Hepatocyte (in vitro differentiated cells): Measurements from ENCODE around the gene MYH6. TPM values are rescaled to one million over a fixed set of nuclear protein-coding genes. Genes with fewer than 3 reads are reported as not detected.
"Not testable (repeated sequence)": the region's sequence is repeated elsewhere in the genome, so short reads cannot be mapped to it uniquely, and the experiment has no call there.

Experiments
- DNase-seq: peaks from one replicate; pipeline ENCODE4 v3.0.0-alpha.2; 2016; ENCODE audit warnings: low spot score
- H2AFZ ChIP-seq: fragments of 200-600 bp; sonication (generic); 2 replicates; pipeline ENCODE4 v1.6.0; 2016; ENCODE audit warnings: antibody characterized with exemption, mild to moderate bottlenecking
- H3K27ac ChIP-seq: fragments of 200-600 bp; sonication (generic); 2 replicates; pipeline ENCODE4 v1.5.1; 2016; ENCODE audit warnings: mild to moderate bottlenecking
- H3K27me3 ChIP-seq: fragments of 200-600 bp; sonication (generic); 2 replicates; pipeline ENCODE4 v1.6.1; 2016
- H3K36me3 ChIP-seq: fragments of 200-600 bp; sonication (generic); replicated peaks from 2 replicates; pipeline ENCODE4 v1.5.1; 2016; ENCODE audit warnings: low read depth; ENCODE audit not compliant: insufficient read depth
- H3K4me1 ChIP-seq: fragments of 200-600 bp; sonication (generic); 2 replicates; pipeline ENCODE4 v1.5.1; 2016; ENCODE audit warnings: mild to moderate bottlenecking, moderate library complexity; ENCODE audit not compliant: insufficient read depth
- H3K4me2 ChIP-seq: fragments of 200-600 bp; sonication (generic); 2 replicates; pipeline ENCODE4 v1.6.0; 2016
- H3K4me3 ChIP-seq: fragments of 200-600 bp; sonication (generic); 2 replicates; pipeline ENCODE4 v1.5.1; 2016; ENCODE audit warnings: mild to moderate bottlenecking
- H3K79me2 ChIP-seq: fragments of 200-600 bp; sonication (generic); 2 replicates; pipeline ENCODE4 v1.6.0; 2017; ENCODE audit warnings: mild to moderate bottlenecking
- H3K9me2 ChIP-seq: fragments of 200-600 bp; sonication (generic); replicated peaks from 2 replicates; pipeline ENCODE4 v1.6.0; 2017; ENCODE audit warnings: mild to moderate bottlenecking; ENCODE audit not compliant: insufficient read depth
- H3K9me3 ChIP-seq: fragments of 200-600 bp; sonication (generic); 2 replicates; pipeline ENCODE4 v1.5.1; 2016; ENCODE audit warnings: low read depth, mild to moderate bottlenecking
- H4K20me1 ChIP-seq: fragments of 200-600 bp; sonication (generic); 2 replicates; pipeline ENCODE4 v1.6.0; 2016; ENCODE audit warnings: mild to moderate bottlenecking; ENCODE audit not compliant: insufficient read depth, poor library complexity, severe bottlenecking
- EZH2 ChIP-seq: fragments of 200-600 bp; sonication (generic); IDR thresholded peaks from 2 replicates; pipeline ENCODE4 v1.6.1; 2016; ENCODE audit warnings: antibody characterized with exemption, mild to moderate bottlenecking, borderline replicate concordance
- EZH2phosphoT487 ChIP-seq: fragments of 200-600 bp; sonication (generic); IDR thresholded peaks from one replicate; pipeline ENCODE4 v1.6.1; 2018; ENCODE audit warnings: antibody characterized with exemption, mild to moderate bottlenecking, low read depth, moderate library complexity; ENCODE audit not compliant: unreplicated experiment, severe bottlenecking
- WGBS: methylation state at CpG from one replicate; pipeline ENCODE4 v1.1.6; 2016; ENCODE audit warnings: low lambda C conversion rate; ENCODE audit errors: missing lambda C conversion rate; 5-methylcytosine and 5-hydroxymethylcytosine counted together
- polyA plus RNA-seq: library from polyadenylated mRNA; unstranded; fragments of >200 nt; fragmentation: Nextera tagmentation; extraction: Ambion mirVana; gene quantifications from 2 replicates; pipeline ENCODE4 v1.2.1, GENCODE V29; 2016
- total RNA-seq: library from RNA; depleted of rRNA; stranded (reverse); fragments of >200 nt; gene quantifications from 2 replicates; pipeline ENCODE4 v1.2.3, GENCODE V29; 2014
- TF ChIP-seq, protein P1 (sequence below): fragments of 200-600 bp; sonication (generic); IDR thresholded peaks from 2 replicates; pipeline ENCODE4 v1.5.1; 2016; ENCODE audit warnings: antibody characterized with exemption, mild to moderate bottlenecking; ENCODE audit not compliant: poor library complexity

MYH6 gene
- total and polyA plus RNA-seq, 2 experiments from 2014 or later: 0.97 TPM; not detected in 1

DNA sequence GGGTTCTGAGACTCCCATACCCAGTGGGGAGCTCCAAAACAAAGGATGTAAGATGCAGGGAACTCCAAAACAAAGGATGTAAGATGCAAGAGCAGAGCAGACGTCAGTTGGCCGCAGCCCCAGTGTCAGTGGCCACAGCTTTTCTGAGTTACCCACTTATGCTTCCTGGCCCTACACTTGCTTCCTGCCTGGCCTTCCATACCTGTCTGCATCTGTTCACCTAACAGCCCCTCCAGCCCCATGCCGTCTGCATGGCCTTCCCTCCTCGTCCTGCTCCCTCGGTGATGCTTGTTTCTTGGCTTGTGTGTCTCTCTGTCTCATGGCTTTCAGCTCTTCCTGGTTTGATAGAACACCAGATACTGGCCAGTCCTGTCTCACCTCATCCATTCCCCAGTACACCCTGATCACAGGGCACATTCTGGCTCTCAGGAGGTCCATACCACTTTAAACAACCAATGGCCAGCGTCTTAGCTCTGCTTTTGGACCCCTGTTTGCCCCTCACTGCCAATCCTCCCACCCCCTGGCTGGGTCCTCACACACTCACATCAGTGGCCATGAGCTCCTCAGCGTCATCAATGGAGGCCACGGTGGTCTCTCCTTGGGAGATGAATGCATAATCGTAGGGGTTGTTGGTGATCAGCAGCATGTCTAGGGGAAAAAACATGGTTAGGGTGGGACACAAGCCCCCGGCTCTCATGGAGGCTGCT lies 22.1 kb upstream of the MYH6 start:
- Histone ChIP-seq H3K27ac (no peak overlapping the region), H3K4me3 (no peak overlapping the region), H3K79me2 (no peaks in the 10 kb centered on the region), H3K27me3 (no peaks in the 10 kb centered on the region), H3K9me3 (no peaks in the 10 kb centered on the region), H3K4me1 (no peaks in the 10 kb centered on the region), H3K36me3 (no peaks in the 10 kb centered on the region), H2AFZ (no peak overlapping the region), H3K9me2 (no peaks in the 10 kb centered on the region), H4K20me1 (no peaks in the 10 kb centered on the region), H3K4me2 (no peak overlapping the region)
- DNase-seq: no peak
- TF ChIP-seq EZH2 (no peak), EZH2phosphoT487 (no peak)
- TF ChIP-seq, protein P1, sequence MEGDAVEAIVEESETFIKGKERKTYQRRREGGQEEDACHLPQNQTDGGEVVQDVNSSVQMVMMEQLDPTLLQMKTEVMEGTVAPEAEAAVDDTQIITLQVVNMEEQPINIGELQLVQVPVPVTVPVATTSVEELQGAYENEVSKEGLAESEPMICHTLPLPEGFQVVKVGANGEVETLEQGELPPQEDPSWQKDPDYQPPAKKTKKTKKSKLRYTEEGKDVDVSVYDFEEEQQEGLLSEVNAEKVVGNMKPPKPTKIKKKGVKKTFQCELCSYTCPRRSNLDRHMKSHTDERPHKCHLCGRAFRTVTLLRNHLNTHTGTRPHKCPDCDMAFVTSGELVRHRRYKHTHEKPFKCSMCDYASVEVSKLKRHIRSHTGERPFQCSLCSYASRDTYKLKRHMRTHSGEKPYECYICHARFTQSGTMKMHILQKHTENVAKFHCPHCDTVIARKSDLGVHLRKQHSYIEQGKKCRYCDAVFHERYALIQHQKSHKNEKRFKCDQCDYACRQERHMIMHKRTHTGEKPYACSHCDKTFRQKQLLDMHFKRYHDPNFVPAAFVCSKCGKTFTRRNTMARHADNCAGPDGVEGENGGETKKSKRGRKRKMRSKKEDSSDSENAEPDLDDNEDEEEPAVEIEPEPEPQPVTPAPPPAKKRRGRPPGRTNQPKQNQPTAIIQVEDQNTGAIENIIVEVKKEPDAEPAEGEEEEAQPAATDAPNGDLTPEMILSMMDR: no peak
- WGBS: 91% methylated on average over 10 of the region's 10 CpGs

DNA sequence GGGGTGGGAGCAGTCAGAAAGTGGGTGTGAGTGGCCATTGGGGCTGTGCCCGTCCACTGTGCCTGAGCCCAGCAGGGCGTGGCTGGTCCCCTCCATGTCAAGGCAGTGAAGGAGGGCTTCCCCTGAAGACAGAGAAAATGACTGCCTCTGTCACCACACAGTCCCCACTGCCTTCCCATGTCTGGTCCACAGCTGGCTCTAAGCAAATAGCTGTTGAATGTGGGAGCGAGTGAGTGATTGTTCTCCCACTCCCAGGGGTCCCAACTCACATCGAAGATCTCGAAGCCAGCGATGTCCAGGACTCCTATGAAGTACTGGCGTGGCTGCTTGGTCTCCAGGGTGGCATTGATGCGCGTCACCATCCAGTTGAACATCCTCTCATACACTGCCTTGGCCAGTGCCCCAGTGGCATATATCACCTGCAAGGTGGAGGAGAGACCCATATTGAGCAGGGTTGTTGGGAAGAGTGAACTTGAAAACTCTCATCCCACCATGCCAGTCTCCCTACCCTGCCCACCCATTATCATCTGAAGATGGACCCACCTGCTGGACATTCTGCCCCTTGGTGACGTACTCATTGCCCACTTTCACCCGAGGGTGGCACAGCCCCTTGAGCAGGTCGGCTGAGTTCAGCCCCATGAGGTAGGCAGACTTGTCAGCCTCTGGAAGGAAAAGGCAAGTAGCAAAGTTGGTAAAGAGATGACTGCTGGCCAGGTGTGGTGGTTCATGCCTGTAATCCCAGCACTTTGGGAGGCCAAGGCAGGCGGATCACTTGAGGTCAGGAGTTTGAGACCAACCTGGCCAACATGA lies 20.8 kb upstream of the MYH6 start:
- Histone ChIP-seq H3K4me1 (no peaks in the 10 kb centered on the region), H3K27ac (no peak overlapping the region), H2AFZ (no peak overlapping the region), H3K9me3 (no peaks in the 10 kb centered on the region), H3K4me2 (no peak overlapping the region), H4K20me1 (no peaks in the 10 kb centered on the region), H3K79me2 (no peaks in the 10 kb centered on the region), H3K9me2 (no peaks in the 10 kb centered on the region), H3K27me3 (no peaks in the 10 kb centered on the region), H3K36me3 (no peaks in the 10 kb centered on the region), H3K4me3 (no peak overlapping the region)
- TF ChIP-seq, protein P1: no peak
- TF ChIP-seq EZH2 (no peak), EZH2phosphoT487 (no peak)
- 89% methylated on average over 13 of the region's 13 CpGs for WGBS
- DNase-seq: no peak

DNA sequence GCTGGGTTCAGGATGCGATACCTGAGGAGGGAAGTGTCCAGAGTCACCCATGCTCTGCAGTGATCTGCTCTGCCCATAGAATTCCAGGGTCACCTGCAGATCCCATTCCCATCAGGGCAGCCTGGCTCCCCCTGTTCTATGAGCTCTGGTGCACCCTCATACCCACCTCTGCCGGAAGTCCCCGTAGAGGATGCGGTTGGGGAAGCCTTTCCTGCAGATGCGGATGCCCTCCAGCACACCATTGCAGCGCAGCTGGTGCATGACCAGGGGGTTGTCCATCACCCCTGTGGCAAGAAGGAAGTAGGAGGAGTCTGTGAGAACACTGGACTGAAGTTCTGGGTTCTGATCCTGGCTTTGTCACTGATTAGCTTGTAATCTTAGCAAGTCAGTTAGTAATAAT lies 17.7 kb upstream of the MYH6 start:
- not testable (repeated sequence) for DNase-seq, H3K27ac ChIP-seq, H2AFZ ChIP-seq, H3K36me3 ChIP-seq, H3K79me2 ChIP-seq, H3K4me2 ChIP-seq, H3K4me3 ChIP-seq, H3K27me3 ChIP-seq, H4K20me1 ChIP-seq, H3K4me1 ChIP-seq, H3K9me3 ChIP-seq, H3K9me2 ChIP-seq
- 88% methylated on average over 6 of the region's 6 CpGs for WGBS

DNA sequence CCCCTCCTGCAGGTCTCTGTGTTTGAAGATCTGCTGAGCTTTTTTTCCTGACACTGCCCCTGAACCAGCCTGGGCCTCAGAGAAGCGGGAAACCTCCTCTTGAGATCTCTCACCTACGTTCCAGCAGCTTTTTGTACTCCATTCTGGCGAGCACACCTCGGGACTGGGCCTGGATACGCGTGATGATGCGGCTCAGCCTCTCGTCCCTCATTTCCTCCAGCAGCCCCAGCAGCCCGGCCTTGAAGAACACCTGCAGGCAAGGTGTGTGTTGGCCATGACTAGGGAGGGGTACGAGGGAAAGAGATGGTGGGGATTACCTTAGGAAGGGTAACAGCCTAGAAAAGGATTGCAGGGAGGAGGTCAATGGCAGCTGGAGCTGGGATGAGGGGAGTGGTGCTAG lies 17.1 kb upstream of the MYH6 start:
- H3K79me2 ChIP-seq: no peaks in the 10 kb centered on the region
- no peaks in the 10 kb centered on the region for H3K9me3 ChIP-seq
- TF ChIP-seq EZH2 (no peak), EZH2phosphoT487 (no peak)
- no peaks in the 10 kb centered on the region for H3K9me2 ChIP-seq
- H3K4me2 ChIP-seq: no peak overlapping the region
- H3K36me3 ChIP-seq: no peaks in the 10 kb centered on the region
- H4K20me1 ChIP-seq: no peaks in the 10 kb centered on the region
- H3K27ac ChIP-seq: no peak overlapping the region
- H3K4me3 ChIP-seq: no peak overlapping the region
- no peaks in the 10 kb centered on the region for H3K4me1 ChIP-seq
- no peak for DNase-seq
- H3K27me3 ChIP-seq: no peaks in the 10 kb centered on the region
- no peak overlapping the region for H2AFZ ChIP-seq
- 80% methylated on average over 10 of the region's 10 CpGs for WGBS
